Fibroblast of skin of left quadriceps (primary cell): ENCODE measurements around the gene A1BG.
"Not testable (repeated sequence)": the region's sequence is repeated elsewhere in the genome, so short reads cannot be mapped to it uniquely, and the experiment has no call there.

Experiments
- DNase-seq, 2 experiments: peaks; one replicate each; pipeline ENCODE4 v3.0.0-alpha.2; 2013; ENCODE audit warnings: low read depth in 2 of 2

A1BG gene

GRCh38 chr19:58386576-58387337 lies 33.5 kb upstream of the A1BG start, which contains the start of gene RPS5:
Gene RPS5 (plus strand): TSS chr19:58387269. CDS start chr19:58388138, 869 bp downstream.
- peak; percentile 97 for DNase-seq

GRCh38 chr19:58385891-58386575 lies 32.7 kb upstream of the A1BG start:
- DNase-seq: no peak

GRCh38 chr19:58385313-58385890 lies 32.1 kb upstream of the A1BG start:
- no peak for DNase-seq

- no peak for DNase-seq
Measured at GRCh38 chr19:58382997-58383603, 29.8 kb upstream of the A1BG start.

- DNase-seq: no peak
Measured at GRCh38 chr19:58381460-58382212, 28.3 kb upstream of the A1BG start.

GRCh38 chr19:58380662-58381459 lies 27.6 kb upstream of the A1BG start, which contains the start of gene ZNF837:
Gene ZNF837 (minus strand): TSS chr19:58381030. CDS start chr19:58369332, 11,698 bp downstream.
- DNase-seq: peak; percentile 100

GRCh38 chr19:58380037-58380661 lies 26.9 kb upstream of the A1BG start:
- DNase-seq: no peak

GRCh38 chr19:58379246-58379645 lies 26.0 kb upstream of the A1BG start:
- DNase-seq: no peak

GRCh38 chr19:58376724-58377123 lies 23.4 kb upstream of the A1BG start:
- not testable (repeated sequence) for DNase-seq

GRCh38 chr19:58374200-58374599 lies 20.9 kb upstream of the A1BG start:
- DNase-seq: no peak

GRCh38 chr19:58372311-58373133 lies 19.2 kb upstream of the A1BG start:
- DNase-seq: no peak

GRCh38 chr19:58368561-58369360 lies 15.5 kb upstream of the A1BG start:
- DNase-seq: no peak

GRCh38 chr19:58367698-58368454 lies 14.6 kb upstream of the A1BG start:
- no peak for DNase-seq

GRCh38 chr19:58366585-58367430 lies 13.5 kb upstream of the A1BG start:
- no peak for DNase-seq

- no peak for DNase-seq
Measured at GRCh38 chr19:58364146-58364545, 10.9 kb upstream of the A1BG start.

GRCh38 chr19:58362272-58362994 lies 9.1 kb upstream of the A1BG start, which contains the start of gene ZNF497:
Gene ZNF497 (minus strand): TSS chr19:58362751. CDS start chr19:58357635, 5,116 bp downstream.
- peak; percentile 88 to 89 for DNase-seq
